Activated gamma-delta T cell treated with anti-CD3 and anti-CD28 coated beads, Interleukin-2, amount 50 U/mL, for 16 hours (primary cell): ENCODE data around the gene WDR88.
"Not testable (repeated sequence)": the region's sequence is repeated elsewhere in the genome, so short reads cannot be mapped to it uniquely, and the experiment has no call there.

Source experiments
- DNase-seq: peaks from one replicate; pipeline ENCODE4 v3.0.0-alpha.2; 2020; ENCODE audit warnings: low read depth

WDR88 gene

DNA sequence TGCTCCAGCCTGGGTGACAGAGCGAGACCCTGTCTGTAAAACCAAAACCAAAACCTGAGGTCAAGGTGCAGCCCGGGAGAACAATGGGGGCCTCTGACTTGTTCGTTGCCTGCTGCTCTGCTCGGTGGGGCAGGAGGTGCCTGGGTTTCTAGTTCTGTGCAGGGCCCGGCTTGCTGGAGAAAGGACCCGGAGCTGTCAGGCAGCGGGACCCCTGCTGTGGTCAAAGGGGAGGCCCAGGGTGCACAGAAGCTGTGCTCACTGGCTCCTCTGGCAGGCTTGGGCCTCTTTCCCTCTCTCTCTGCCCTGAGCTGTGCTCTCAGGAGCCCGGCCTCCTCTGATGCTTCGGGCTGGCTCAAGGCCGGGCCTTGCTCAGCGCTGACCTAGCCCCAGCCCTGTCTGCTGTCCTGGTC lies 65.7 kb downstream of the WDR88 start:
- DNase-seq = no peak

DNA sequence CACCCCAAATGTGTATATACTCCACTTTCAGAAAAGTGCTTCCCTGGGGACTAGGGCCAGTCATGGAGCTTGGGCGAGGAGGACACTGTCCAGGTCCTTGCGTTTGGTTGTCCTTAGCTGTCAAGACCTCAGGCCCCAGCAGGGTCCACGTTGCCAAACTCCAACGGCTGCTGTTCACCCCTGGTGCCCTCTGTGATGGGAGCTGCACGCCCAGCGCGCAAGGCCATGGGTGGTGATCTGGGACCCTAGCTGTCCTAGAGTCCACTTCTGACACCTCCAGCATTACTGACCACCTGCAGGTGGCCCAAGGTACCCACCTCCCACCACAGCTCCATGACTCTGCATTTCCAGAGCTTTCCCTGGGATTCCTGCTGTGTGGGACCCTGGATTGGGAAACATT lies 66.3 kb downstream of the WDR88 start:
- DNase-seq = no peak

DNA sequence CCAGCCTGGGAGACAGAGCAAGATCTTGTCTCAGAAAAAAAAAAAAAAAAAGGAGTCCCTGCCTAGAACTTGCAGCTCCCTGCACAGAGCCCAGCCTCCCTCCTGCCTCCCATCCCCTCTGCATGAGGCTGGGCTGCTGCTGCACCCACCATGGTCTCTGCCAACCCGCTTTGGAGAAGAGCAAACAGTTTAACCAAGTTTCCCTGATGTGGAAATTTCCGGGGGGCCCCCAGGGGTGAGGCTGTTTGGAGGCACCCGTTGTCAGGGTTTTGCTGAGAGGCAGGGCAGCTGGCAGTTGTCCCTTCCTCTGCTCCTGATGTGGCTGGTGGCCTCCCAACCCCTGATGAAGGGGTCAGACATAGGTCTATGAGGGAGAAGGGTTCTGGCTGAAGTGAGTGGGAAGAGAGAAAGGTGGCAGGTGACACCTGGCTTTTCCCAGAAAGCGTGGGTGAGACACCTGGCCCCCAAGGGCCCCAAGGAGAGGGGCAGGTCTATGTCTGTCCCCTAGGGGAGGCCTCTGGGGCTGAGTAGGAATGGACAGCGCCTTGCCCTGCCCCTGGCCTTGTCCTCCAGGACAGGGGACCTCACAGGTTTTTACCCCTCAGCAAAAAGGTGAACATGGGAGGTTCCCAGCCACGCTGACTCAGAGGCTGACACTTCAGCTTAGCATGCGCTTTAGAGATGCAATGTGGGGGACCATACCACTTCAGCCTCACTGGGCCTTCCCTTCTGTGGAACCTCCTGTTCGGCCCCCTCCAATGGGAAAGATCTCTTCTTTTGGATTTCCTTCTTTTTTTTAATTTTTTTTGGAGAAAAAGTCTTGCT lies 67.7 kb downstream of the WDR88 start:
- no peak for DNase-seq

DNA sequence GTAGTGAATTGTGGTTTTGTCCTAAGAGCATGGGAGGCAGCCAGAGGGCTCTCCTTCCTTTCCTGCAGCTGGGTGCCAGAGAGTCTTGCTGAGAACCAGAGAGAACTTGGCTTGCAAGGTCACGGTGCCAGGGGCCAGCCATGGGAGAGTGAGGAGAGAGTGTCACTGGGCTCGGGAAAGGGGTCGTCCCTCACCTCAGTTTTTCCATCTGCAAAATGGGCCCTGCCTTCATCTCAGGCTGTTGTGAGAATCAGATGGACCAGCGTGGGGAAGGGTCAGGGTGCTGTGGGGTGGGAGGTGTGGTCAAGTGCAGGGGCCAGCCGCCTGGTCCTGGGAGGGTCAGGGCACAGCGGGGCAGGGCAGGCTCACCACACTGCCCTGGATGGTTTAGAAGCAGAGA lies 69.6 kb downstream of the WDR88 start:
- no peak for DNase-seq

DNA sequence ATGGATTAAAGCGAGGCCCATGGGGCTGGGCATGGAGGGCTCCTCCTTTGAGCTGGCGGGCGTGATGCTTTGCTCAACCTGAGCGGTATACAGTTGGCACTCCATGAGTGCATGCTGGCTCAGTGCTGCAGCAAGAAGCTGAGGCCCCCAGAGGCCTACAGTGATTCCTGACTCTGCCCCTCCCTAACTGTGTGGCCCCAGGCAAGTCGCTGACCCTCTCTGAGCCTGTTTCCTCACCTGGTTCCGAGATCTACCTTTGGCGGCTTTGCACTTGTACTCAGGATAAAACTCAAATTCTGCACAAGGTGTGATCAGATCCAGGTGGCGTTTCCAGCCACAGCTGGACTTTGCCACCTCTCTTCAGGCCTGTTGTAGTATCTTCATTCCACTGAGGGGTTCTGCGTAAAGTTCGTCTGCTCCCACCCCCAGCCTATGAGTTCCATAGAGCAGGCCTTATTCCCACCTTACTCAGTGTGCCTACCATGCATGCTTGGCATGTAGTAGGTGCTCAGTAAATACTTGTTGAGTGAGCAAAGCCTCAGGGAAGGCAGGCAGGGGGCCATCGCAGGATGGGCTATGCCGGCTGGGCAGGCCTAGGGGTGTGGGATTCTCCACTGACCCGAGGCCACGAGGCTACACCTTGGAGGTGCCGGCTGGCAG lies 70.1 kb downstream of the WDR88 start:
- DNase-seq = no peak

DNA sequence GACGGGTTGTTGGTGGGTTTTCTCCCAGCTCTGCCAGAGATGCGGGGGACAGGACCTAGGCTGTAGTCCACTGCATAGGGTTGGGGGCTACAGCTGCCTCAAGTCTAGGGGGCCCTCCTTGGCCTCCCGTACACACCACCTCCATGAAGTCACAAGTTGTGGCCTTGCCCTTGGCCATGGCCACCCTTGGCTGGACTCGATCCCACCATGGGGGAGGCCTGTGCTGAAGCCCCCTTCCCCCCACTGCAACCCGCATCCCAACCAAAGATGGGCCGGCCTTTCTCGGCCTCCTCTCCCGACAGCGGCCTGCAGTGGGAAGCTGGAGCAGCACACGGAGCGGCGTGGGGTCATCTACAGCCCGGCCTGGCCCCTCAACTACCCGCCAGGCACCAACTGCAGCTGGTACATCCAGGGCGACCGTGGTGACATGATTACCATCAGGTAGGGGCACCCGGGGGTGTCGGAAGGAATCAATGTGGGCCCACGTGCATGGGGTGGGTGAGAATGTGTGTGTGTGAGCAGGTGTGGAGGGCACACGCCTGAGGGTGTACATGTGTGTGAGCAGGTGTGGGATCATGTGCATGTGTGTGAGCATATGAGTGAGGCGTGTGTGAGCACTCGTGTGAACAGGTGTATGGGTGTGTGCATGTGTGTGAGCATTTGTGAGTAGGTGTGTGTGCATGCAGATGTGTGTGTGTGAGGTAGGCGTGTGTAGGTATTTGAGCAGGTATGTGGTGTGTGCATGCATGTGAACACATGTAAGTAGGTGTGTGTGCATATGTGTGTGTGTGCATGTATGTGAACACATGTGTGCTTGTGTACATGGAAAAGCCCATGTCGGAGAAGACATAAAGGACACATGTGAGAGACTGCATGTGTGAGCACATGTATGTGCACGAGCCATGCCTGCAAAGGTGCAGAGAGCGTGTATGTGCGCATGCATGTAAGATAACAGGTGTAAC lies 70.9 kb downstream of the WDR88 start:
- no peak for DNase-seq

DNA sequence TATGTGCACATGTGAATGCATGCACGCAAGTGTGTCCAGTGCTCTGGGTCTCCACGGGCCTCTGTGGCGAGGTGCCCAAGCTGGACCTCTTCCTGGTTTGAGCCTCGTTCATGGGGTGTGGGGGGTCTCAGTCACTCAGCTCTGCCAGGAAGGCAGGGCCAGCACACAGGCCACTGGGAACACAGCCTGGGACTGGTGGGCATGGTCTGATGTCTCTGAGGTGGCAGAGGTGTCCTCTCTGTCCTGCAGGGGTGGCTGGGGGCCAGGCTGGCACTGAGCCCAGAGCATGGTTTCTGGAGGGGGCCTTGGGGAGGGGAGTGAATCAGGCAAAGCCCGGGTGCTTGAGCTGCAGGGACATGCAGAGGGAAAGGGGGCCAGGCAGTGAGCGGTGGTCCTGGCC lies 71.6 kb downstream of the WDR88 start:
- no peak for DNase-seq

DNA sequence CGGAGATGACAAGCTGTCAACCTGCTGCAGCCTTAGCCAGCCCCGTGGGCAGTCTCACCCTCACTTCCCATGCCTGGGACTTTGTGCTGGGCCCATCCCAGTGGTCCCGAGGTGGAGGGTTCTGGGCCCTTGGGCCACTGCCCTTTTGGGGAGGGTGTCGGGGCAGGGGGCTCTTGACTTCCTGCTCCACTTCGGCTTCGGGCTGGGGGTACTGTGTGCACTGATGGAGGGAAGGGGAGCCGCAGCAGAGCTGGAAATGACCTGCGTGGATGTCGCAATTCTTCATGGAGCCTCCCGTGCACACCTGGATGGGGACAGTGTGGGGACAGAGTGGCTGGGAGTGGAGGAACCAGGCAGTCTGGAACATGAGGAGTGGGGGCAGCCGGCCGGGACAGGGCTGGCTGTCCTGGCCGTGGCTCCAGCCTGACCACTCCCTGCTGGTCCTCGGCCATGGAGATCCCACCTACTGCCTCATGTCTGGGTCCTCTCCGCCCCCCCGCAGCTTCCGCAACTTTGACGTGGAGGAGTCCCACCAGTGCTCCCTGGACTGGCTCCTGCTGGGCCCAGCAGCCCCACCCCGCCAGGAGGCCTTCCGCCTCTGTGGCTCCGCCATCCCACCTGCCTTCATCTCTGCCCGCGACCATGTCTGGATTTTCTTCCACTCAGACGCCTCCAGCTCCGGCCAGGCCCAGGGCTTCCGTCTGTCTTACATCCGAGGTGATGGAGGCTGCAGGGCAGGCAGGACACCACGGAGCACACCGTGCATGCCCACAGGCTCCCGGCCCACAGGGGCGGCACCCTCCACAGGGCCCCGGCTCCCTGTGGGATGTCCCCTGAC lies 72.4 kb downstream of the WDR88 start:
- no peak for DNase-seq

DNA sequence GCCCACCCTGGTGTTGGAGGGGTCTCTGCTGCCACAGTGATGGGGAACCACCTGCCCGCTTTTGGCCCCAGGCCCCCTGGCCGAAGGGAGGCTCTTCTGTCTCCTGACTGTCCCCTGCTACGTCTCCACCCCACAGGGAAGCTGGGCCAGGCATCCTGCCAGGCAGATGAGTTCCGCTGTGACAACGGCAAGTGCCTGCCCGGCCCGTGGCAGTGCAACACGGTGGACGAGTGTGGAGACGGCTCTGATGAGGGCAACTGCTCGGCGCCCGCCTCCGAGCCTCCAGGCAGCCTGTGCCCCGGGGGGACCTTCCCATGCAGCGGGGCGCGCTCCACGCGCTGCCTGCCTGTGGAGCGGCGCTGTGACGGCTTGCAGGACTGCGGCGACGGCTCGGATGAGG lies 73.2 kb downstream of the WDR88 start:
- no peak for DNase-seq

DNA sequence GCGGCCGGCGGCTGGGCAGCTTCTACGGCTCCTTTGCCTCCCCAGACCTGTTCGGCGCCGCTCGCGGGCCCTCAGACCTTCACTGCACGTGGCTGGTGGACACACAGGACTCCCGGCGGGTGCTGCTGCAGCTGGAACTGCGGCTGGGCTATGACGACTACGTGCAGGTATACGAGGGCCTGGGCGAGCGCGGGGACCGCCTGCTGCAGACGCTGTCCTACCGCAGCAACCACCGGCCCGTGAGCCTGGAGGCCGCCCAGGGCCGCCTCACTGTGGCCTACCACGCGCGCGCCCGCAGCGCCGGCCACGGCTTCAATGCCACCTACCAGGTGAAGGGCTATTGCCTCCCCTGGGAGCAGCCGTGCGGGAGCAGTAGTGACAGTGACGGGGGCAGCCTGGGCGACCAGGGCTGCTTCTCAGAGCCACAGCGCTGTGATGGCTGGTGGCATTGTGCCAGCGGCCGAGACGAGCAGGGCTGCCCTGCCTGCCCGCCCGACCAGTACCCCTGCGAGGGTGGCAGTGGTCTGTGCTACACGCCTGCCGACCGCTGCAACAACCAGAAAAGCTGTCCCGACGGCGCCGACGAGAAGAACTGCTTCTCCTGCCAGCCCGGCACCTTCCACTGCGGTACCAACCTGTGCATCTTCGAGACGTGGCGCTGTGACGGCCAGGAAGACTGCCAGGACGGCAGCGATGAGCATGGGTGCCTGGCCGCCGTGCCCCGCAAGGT lies 73.8 kb downstream of the WDR88 start:
- no peak for DNase-seq

DNA sequence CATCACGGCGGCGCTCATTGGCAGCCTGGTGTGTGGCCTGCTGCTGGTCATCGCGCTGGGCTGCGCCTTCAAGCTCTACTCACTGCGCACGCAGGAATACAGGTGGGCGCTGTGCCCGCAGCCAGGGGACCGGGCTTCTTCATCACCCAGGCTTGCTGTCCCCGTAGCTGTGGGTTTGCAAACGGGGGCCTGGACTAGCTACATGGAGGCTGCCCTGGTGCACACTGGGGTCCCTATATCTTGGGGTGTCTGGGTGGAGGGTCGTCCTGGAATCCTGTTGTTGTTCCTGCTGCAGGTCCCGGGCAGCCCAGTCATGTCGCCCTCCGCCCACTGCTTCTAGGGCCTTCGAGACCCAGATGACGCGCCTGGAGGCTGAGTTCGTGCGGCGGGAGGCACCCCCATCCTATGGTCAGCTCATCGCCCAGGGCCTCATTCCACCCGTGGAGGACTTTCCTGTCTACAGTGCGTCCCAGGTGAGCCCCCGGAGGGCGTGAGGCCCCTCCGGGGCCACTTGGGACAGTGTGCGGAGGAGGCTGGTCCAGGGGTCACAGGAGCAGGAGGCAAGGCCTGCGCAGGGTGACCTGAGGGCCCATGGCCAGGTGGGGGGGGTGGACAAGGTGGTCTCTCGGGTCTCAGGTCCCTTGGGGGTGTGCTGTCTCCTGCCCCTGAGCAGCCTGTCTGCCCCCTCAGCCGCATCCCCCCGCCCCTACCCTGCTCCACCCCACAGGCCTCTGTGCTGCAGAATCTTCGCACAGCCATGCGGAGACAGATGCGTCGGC lies 74.5 kb downstream of the WDR88 start:
- no peak for DNase-seq

DNA sequence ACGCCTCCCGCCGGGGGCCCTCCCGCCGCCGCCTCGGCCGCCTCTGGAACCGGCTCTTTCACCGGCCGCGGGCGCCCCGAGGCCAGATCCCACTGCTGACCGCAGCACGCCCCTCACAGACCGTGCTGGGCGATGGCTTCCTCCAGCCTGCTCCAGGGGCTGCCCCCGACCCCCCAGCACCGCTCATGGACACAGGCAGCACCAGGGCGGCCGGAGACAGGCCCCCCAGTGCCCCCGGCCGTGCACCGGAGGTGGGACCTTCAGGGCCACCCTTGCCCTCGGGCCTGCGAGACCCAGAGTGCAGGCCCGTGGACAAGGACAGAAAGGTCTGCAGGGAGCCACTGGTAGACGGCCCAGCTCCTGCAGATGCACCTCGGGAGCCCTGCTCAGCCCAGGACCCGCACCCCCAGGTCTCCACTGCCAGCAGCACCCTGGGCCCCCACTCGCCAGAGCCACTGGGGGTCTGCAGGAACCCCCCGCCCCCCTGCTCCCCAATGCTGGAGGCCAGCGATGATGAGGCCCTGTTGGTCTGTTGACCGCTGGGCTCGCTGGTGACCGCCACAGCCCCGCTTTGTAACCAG lies 75.2 kb downstream of the WDR88 start:
- DNase-seq = no peak

DNA sequence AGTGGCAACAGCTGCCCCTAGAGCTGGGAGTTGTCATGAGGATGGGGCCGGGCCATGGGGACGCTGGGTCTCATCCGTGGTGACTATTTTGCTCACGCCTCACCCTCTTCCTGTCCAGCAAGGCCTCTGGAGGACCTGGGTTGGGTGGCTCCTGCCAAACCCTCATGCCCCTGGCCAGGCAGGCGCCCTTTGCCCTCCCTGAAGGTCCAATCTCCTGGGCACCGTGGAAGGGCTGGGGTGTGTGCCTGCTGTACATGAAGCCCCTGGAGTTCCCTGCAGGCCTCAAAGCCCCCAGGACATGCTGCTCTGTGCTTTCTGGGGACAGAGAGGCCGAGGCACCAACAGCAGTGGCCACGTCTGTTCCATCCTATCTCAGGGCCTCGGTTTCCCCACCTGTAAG lies 76.0 kb downstream of the WDR88 start:
- DNase-seq = no peak

DNA sequence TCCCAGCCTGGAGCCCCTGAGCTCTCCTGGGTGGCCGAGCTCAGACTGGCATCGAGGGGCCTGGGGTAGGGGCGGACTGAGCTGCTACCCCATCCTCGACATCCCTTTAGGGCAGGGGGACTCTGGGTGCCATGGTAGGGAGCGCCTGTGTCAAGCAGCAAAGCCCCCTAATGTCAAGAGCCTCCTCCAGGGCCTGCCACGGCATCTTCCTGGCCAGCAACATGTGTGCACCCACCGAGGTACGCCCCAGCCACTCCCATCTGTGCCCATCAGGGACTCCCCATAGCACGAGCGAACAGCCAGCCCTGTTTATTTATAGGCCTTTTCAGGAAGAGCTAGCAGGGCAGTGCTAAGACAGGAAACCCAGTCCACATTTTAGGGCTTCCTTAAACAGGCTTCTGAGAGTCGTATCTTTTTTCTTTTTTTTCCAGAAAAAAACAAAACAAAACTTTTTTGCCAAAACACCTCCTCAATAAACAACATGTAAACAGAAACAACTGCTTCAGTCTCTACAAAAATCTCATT lies 76.5 kb downstream of the WDR88 start:
- DNase-seq = no peak

DNA sequence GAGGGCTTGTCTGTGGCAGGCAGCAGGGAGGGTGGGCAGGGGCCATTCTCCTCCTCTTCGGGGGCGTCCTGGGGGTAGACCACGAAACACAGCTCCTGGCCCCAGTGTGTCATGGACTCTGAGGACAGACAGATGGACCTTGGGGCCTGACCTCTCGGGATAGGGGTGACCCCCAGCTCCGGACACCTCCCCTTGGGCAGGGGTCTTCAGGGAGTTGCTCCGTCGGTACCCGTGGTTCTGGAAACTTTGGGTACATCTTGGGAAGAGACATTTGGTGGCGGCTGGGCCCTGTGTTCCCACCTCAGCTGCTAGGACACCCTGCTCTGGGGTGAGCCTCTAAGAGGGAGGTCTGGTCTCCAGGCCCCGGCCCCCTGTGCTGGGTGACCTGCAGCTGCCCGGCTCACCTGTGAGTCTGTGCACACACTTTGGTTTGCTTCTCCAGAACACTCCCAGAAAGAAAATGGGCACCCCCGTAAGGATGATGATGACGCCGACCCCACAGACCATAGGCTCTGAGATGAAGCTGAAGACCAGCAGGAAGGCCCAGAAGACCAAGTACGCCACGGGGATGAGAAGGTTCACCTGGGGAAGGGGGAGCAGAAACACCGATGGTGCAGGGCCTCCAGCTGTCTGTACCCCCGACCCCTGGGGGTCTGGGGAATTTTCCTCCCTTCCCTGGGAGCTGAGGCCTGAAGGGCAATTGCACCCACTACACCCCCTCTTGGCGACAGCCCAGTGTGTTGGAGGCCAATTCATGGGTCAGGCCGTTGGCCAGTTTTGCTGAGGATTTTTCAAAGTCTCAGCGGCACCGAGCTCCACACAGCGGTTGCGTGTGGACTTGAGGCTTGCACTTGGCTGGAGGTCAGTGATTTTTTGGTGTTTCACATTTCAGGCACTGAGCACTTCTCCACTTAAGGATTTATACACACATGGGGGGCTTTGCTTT lies 77.3 kb downstream of the WDR88 start:
- DNase-seq = no peak

DNA sequence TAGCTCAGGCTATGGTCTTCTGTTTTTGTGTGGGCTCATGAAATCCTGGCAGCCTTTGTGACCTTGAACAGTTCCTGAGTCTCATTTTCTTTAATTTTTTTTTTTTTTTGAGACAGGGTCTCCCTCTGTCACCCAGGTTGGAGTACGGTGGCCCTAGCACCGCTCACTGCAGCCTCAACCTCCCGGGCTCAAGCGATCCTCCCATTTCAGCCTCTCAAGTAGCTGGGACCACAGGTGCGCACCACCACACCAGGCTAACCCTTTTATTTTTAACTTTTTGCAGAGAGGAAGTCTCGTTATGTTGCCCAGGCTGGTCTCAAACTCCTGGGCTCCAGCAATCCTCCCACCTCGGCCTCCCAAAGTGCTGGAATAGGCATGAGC lies 77.9 kb downstream of the WDR88 start:
- not testable (repeated sequence) for DNase-seq

DNA sequence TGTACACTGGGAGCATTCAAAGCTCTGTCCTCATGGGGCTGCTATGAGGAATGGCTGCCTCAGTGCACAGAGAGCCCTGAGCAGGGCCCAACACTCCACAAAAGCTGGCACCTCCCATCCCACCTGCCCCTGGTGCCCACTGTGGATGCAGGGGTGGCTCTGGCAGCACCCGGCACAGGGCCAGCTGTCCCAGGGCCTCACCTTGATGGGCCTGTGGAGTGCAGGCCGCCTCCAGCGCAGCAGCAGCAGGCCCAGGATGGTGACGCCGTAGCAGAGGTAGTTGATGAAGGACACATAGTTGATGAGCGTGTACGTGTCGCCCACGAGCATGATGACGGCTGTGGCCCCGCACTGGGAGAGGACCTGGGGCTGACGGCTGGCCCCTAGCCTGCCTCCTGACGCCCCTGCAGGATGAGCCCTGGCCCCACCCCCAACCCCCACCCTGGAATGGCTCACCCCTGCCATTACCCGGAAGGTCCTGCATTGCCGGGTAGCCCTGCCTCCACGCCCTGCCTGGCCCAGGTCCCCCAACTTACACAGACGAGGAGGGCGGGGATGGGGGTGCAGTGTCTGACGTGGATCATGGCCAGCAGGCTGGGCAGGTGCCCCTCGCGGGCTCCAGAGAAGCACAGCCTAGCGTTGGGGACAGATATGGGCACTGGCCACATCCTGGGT lies 78.5 kb downstream of the WDR88 start:
- no peak for DNase-seq
